GM10266 (cell line): Measurements from ENCODE around the gene CTR9.

Experiments used
- DNase-seq: peaks from one replicate; pipeline ENCODE4 v3.0.0; 2012; ENCODE audit errors: extremely low spot score
- TF ChIP-seq, protein P1 (sequence below): IDR thresholded peaks from 2 replicates; pipeline ENCODE4 v1.5.1; 2012; ENCODE audit warnings: mild to moderate bottlenecking, low read depth; ENCODE audit not compliant: control insufficient read depth, insufficient read depth; ENCODE audit errors: missing control alignments

Gene CTR9

DNA sequence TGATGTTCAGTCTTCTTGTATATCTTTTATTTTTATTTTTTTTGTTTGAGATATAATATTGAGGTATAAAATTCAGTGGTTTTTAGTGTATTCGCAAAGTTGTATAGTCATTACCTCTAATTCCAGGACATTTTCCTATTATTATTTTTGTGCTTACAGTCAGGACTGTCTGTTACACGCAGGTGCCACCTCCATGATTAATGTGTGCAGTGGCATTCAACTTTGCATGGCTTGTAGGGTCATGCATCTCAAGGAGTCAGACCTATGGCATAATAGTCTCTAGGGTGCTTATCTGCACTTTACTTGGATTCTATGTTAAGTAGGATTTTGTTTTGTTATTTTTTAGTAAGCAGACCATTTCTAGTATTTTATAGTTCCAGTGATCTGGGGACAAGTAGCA lies 1.0 kb downstream of the CTR9 start:
- TF ChIP-seq, protein P1, sequence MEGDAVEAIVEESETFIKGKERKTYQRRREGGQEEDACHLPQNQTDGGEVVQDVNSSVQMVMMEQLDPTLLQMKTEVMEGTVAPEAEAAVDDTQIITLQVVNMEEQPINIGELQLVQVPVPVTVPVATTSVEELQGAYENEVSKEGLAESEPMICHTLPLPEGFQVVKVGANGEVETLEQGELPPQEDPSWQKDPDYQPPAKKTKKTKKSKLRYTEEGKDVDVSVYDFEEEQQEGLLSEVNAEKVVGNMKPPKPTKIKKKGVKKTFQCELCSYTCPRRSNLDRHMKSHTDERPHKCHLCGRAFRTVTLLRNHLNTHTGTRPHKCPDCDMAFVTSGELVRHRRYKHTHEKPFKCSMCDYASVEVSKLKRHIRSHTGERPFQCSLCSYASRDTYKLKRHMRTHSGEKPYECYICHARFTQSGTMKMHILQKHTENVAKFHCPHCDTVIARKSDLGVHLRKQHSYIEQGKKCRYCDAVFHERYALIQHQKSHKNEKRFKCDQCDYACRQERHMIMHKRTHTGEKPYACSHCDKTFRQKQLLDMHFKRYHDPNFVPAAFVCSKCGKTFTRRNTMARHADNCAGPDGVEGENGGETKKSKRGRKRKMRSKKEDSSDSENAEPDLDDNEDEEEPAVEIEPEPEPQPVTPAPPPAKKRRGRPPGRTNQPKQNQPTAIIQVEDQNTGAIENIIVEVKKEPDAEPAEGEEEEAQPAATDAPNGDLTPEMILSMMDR = no peak
- no peak for DNase-seq

DNA sequence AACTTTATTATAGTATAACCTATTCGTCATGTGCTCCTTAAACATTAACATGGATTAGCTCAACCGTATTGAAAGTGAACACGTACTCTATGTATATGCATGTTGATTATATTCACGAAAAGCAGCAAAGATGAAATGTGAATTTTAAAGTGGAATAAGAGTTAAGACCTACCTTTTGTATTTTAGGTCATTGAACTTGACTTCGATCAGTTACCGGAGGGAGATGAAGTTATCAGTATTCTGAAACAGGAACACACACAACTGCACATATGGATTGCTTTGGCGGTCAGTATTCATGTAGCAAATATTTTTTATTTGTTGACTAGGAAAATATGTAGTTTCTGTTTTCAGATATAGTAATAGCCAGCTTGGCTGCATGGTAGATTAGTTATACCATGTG lies 1.4 kb downstream of the CTR9 start:
- TF ChIP-seq, protein P1 = no peak
- no peak for DNase-seq

DNA sequence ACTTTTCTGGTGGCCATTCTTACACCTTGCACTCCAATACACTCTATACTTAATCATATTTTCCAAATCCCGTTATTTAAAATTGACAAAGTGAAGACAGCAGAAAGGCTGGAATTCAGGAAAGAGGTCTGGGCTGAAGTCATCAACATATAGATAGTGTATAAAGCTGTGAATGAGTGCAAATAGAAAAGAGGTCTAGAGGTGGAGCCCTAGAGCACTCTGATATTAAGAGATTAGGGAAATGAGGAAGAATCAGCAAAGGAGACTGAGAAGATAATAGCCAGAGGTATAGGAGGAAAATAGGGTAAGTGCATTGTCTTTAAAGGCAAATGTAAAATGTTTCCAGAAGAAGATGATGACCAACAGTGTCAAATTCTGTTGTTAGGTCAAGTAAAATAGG lies 7.9 kb downstream of the CTR9 start:
- no peak for DNase-seq

DNA sequence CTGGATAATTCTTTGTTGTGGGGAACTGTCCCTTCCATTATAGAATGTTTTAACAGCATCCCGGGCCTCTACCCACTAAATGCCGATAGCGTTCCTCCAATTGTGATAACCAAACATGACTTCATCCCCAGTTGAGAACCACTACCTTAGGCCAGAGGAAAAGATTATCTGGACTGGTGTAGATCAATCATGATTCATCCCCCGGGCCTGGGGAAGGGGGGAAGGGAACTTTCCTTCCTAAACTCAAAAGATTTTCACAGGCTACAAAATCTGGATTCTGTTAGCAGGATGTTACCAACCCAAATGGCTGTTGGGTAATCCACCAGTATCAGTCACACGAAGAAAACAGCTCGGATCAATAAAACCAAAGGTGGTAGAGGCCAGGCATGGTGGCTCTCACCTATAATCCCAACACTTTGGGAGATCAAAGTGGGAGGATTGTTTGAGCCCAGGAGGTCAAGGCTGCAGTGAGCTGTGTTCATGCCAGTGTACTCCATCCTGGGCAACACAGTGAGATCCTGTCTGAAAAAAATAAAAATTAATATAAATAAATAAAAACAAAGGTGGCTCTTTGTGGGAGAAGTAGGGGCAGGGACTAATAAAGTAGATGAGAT lies 10.1 kb downstream of the CTR9 start:
- DNase-seq = no peak
- TF ChIP-seq, protein P1 = no peak

More for the DNA sequence above, 7.9 kb downstream of the CTR9 start:
- TF ChIP-seq, protein P1 = no peak

DNA sequence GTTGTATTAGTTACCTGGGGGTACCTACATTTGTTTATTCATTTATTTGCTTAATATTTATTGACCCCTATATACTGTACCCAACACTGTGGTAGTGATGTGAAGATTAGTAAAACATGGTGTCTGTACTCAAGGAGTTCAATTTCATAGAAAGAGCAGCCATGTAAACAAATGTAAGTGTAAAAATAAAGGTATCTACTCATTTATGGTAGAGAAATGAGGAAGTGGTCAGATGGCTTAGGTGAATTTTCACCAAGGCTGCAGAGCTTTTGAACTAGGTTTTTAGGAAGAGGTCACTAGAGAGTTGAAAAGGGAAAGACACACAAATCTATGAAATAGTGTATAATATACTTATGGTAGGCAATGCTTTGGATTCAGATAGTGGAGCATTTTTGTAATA lies 11.1 kb downstream of the CTR9 start:
- TF ChIP-seq, protein P1 = no peak

DNA sequence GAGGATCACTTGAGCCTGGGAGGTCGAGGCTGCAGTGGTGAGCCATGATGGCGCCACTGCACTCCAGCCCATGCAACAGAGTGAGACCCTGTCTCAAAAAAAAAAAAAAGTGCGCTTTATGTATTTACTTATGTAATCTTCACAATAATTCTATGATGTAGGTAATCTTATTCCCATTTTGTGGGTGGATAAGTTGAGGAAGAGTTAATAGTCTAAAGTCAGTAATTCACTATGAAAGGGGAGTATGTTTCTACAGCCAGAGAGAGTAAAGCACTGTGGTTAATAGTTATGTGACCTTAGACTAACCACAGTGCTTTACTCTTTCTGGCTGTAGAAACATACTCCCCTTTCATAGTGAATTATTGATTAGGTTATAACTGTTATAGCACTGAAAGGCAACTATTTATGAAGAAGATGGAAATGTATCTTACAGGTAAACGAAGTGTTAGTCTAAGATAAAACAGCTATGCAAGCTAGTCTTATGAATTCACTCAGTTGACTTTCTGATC lies 11.9 kb downstream of the CTR9 start:
- TF ChIP-seq, protein P1 = no peak
- no peak for DNase-seq

More for the DNA sequence above, 11.1 kb downstream of the CTR9 start:
- DNase-seq = peak; percentile 46

DNA sequence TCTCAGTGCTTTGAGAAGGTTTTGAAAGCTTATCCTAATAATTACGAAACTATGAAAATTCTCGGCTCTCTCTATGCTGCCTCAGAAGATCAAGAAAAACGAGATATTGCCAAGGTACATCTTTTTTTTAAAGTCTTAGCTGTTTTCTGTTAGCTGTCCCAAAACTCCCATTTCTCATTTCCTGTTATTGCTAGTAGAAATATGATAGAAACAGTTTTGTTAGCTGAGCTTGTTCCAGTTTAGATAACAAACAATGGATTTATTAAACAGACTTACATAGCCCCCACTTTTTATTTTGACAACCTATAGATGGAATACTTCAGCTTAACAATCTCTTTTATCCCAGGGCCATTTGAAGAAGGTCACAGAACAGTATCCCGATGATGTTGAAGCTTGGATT lies 12.7 kb downstream of the CTR9 start:
- TF ChIP-seq, protein P1 = no peak
- DNase-seq = no peak
